A673 (cell line): ENCODE measurements around the gene SPAG16. TPM values are rescaled to one million over a fixed set of nuclear protein-coding genes. Genes with fewer than 3 reads are reported as not detected.

ENCODE experiments used
- BruUV-seq: library from RNA; stranded (reverse); fragments of 400-500 nt; replicated peaks from 2 replicates; lab custom pipeline; 2021; lab: Mats Ljungman, UMichigan
- CTCF ChIA-PET: fragments of 300-600 bp; sonication (Branson Sonifier 250); formaldehyde crosslinking; loops from one replicate; lab custom pipeline; 2022; ENCODE audit warnings: antibody characterized with exemption; lab: Charles Lee
- POLR2A ChIA-PET: fragments of 300-600 bp; sonication (Branson Sonifier 250); formaldehyde crosslinking; loops from one replicate; lab custom pipeline; 2022; ENCODE audit warnings: antibody characterized with exemption; ENCODE audit not compliant: low non-redundant PET; lab: Charles Lee
- DNase-seq: peaks from one replicate; pipeline ENCODE4 v3.0.0-alpha.2; 2015; ENCODE audit warnings: low spot score
- H3K27ac ChIP-seq: fragments of 200-600 bp; sonication (generic); 2 replicates; pipeline ENCODE4 v1.5.1; 2016; ENCODE audit warnings: mixed run types, low read depth, mild to moderate bottlenecking, mixed read lengths, antibody characterized with exemption, low read length; ENCODE audit not compliant: poor library complexity, severe bottlenecking
- H3K27me3 ChIP-seq: fragments of 200-600 bp; sonication (generic); replicated peaks from 2 replicates; pipeline ENCODE4 v1.6.1; 2017; ENCODE audit warnings: mixed run types, low read depth, mild to moderate bottlenecking, mixed read lengths, antibody characterized with exemption, low read length; ENCODE audit not compliant: insufficient read depth, poor library complexity
- H3K36me3 ChIP-seq: fragments of 200-600 bp; sonication (generic); 2 replicates; pipeline ENCODE4 v1.6.1; 2016; ENCODE audit warnings: mixed run types, mild to moderate bottlenecking, mixed read lengths, antibody characterized with exemption, low read length; ENCODE audit not compliant: insufficient read depth, poor library complexity, severe bottlenecking
- H3K4me1 ChIP-seq: fragments of 200-600 bp; sonication (generic); 2 replicates; pipeline ENCODE4 v1.6.1; 2017; ENCODE audit warnings: mixed run types, mild to moderate bottlenecking, mixed read lengths, antibody characterized with exemption, low read length; ENCODE audit not compliant: insufficient read depth, poor library complexity, severe bottlenecking
- H3K4me3 ChIP-seq: fragments of 200-600 bp; sonication (generic); 2 replicates; pipeline ENCODE4 v1.5.1; 2016; ENCODE audit warnings: low read depth, mixed run types, mild to moderate bottlenecking, mixed read lengths, low read length; ENCODE audit not compliant: poor library complexity, severe bottlenecking
- H3K9me3 ChIP-seq: fragments of 200-600 bp; sonication (generic); 2 replicates; pipeline ENCODE4 v1.6.1; 2016; ENCODE audit warnings: mixed run types, low read depth, mild to moderate bottlenecking, mixed read lengths, antibody characterized with exemption, low read length; ENCODE audit not compliant: poor library complexity, severe bottlenecking
- CTCF ChIP-seq: fragments of 300-800, 200-600 bp; sonication (generic); conservative IDR thresholded peaks from 2 replicates; pipeline ENCODE4 v1.5.1; 2017; ENCODE audit warnings: low read depth, mild to moderate bottlenecking, antibody characterized with exemption, low read length, moderate library complexity, mixed read lengths
- EZH2 ChIP-seq: fragments of 200-600 bp; sonication (generic); IDR thresholded peaks from 2 replicates; pipeline ENCODE4 v1.6.1; 2017; ENCODE audit warnings: borderline replicate concordance, low read depth, mild to moderate bottlenecking, mixed read lengths, antibody characterized with exemption, low read length; ENCODE audit not compliant: poor library complexity, severe bottlenecking
- intact Hi-C: fragments of 100-400 bp; cut with micrococcal nuclease; formaldehyde crosslinking; loops from one replicate; pipeline ENCODE4 v1.10.0; 2022; ENCODE audit not compliant: unreplicated experiment
- total RNA-seq: library from RNA; stranded (reverse); gene quantifications from 2 replicates; pipeline ENCODE4 v1.2.3, GENCODE V29; 2021

The SPAG16 gene
- total RNA-seq, 1 experiment from 2014 or later = 13.1 TPM

GRCh38 chr2:213752575-213752974 lies 468.3 kb downstream of the SPAG16 start:
- POLR2A ChIA-PET = no interaction called here
- CTCF ChIA-PET = no interaction called here
- intact Hi-C loops = no loop called here

GRCh38 chr2:213757525-213757924 lies 473.3 kb downstream of the SPAG16 start:
- no peak for TF ChIP-seq CTCF
- no peak for TF ChIP-seq EZH2
- no peaks in the 10 kb centered on the region for H3K27me3 ChIP-seq
- ChIA-PET POLR2A (no interaction called here), CTCF (no interaction called here)
- no peaks in the 10 kb centered on the region for H3K36me3 ChIP-seq
- intact Hi-C loops = no loop called here
- DNase-seq = no peak
- no peak overlapping the region for H3K4me3 ChIP-seq
- BruUV-seq = no TSS peak
- no peak overlapping the region for H3K27ac ChIP-seq
- H3K4me1 ChIP-seq = no peaks in the 10 kb centered on the region
- H3K9me3 ChIP-seq = no peaks in the 10 kb centered on the region

More at GRCh38 chr2:213752575-213752974, 468.3 kb downstream of the SPAG16 start:
- H3K36me3 ChIP-seq = no peaks in the 10 kb centered on the region
- no peak overlapping the region for H3K4me3 ChIP-seq
- TF ChIP-seq CTCF (no peak), EZH2 (no peak)
- BruUV-seq = no TSS peak
- H3K27me3 ChIP-seq = no peaks in the 10 kb centered on the region
- H3K27ac ChIP-seq = no peak overlapping the region
- no peak for DNase-seq
- H3K4me1 ChIP-seq = peaks cover 4% of the 10 kb centered on the region
- no peaks in the 10 kb centered on the region for H3K9me3 ChIP-seq

- H3K4me3 ChIP-seq = no peak overlapping the region
- BruUV-seq = no TSS peak
- POLR2A ChIA-PET = no interaction called here
- TF ChIP-seq EZH2 = no peak
- CTCF ChIA-PET = no interaction called here
- no peak overlapping the region for H3K27ac ChIP-seq
- H3K36me3 ChIP-seq = no peaks in the 10 kb centered on the region
- H3K27me3 ChIP-seq = no peaks in the 10 kb centered on the region
- no peaks in the 10 kb centered on the region for H3K4me1 ChIP-seq
- H3K9me3 ChIP-seq = no peaks in the 10 kb centered on the region
- intact Hi-C loops = no loop called here
- DNase-seq = no peak
These were observed 479.1 kb downstream of the SPAG16 start for GRCh38 chr2:213763354-213763753.

- Histone ChIP-seq H3K36me3 (no peaks in the 10 kb centered on the region), H3K4me3 (no peak overlapping the region), H3K27ac (no peak overlapping the region), H3K9me3 (no peaks in the 10 kb centered on the region), H3K27me3 (no peaks in the 10 kb centered on the region), H3K4me1 (no peaks in the 10 kb centered on the region)
- DNase-seq = no peak
- POLR2A ChIA-PET = no interaction called here
- CTCF ChIA-PET = no interaction called here
- BruUV-seq = no TSS peak
- TF ChIP-seq EZH2 = no peak
- no peak for TF ChIP-seq CTCF
- intact Hi-C loops = no loop called here
These were observed 479.7 kb downstream of the SPAG16 start for GRCh38 chr2:213763963-213764362.
